Astrocyte (in vitro differentiated cells and primary cell): ENCODE data around the gene PIP4K2B. TPM values are rescaled to one million over a fixed set of nuclear protein-coding genes. Genes with fewer than 3 reads are reported as not detected.

Experiments
- DNase-seq: peaks from one replicate; pipeline ENCODE4 v3.0.0-alpha.2; 2010; ENCODE audit warnings: low read depth
- FAIRE-seq: peaks from 2 replicates; lab custom pipeline; 2011; peaks lifted over from hg19 to GRCh38; lab: Jason Lieb, UNC
- H2AFZ ChIP-seq: 2 replicates; pipeline ENCODE4 v1.6.0; 2012; ENCODE audit warnings: low read depth, low read length, inconsistent platforms
- H3K27ac ChIP-seq: 2 replicates; pipeline ENCODE4 v1.5.1; 2011; ENCODE audit warnings: low read depth, low read length, inconsistent platforms
- H3K27me3 ChIP-seq: 2 replicates; pipeline ENCODE4 v1.6.0; 2011; ENCODE audit warnings: low read length, inconsistent platforms; ENCODE audit not compliant: insufficient read depth
- H3K36me3 ChIP-seq: 2 replicates; pipeline ENCODE4 v1.5.1; 2011; ENCODE audit warnings: low read length, inconsistent platforms; ENCODE audit not compliant: insufficient read depth
- H3K4me1 ChIP-seq: 2 replicates; pipeline ENCODE4 v1.5.1; 2011; ENCODE audit warnings: low read length, inconsistent platforms; ENCODE audit not compliant: insufficient read depth
- H3K4me2 ChIP-seq: 2 replicates; pipeline ENCODE4 v1.6.0; 2012; ENCODE audit warnings: low read length, inconsistent platforms
- H3K4me3 ChIP-seq: 2 replicates; pipeline ENCODE4 v1.5.1; 2011; ENCODE audit warnings: low read depth, mild to moderate bottlenecking, low read length, inconsistent platforms; ENCODE audit not compliant: insufficient read depth
- H3K79me2 ChIP-seq: 2 replicates; pipeline ENCODE4 v1.6.0; 2012; ENCODE audit warnings: mild to moderate bottlenecking, low read length, inconsistent platforms; ENCODE audit not compliant: insufficient read depth
- H3K9ac ChIP-seq: 2 replicates; pipeline ENCODE4 v1.6.0; 2012; ENCODE audit warnings: mild to moderate bottlenecking, low read length, inconsistent platforms
- H3K9me3 ChIP-seq: 2 replicates; pipeline ENCODE4 v1.5.1; 2012; ENCODE audit warnings: low read depth, mild to moderate bottlenecking, low read length, inconsistent platforms; ENCODE audit not compliant: insufficient read depth
- H4K20me1 ChIP-seq: 2 replicates; pipeline ENCODE4 v1.6.0; 2012; ENCODE audit warnings: low read length, inconsistent platforms; ENCODE audit not compliant: insufficient read depth
- H3K27ac Mint-ChIP-seq: one replicate; pipeline ENCODE4 v1.8.0; 2021; ENCODE audit warnings: mild to moderate bottlenecking, mixed read lengths; ENCODE audit not compliant: unreplicated experiment
- H3K27me3 Mint-ChIP-seq: one replicate; pipeline ENCODE4 v1.8.0; 2021; ENCODE audit warnings: low read depth, mixed read lengths; ENCODE audit not compliant: unreplicated experiment
- H3K36me3 Mint-ChIP-seq: one replicate; pipeline ENCODE4 v1.8.0; 2021; ENCODE audit warnings: low read depth, mixed read lengths; ENCODE audit not compliant: unreplicated experiment
- H3K4me1 Mint-ChIP-seq: one replicate; pipeline ENCODE4 v1.8.0; 2021; ENCODE audit warnings: low read depth, mixed read lengths; ENCODE audit not compliant: unreplicated experiment
- H3K4me3 Mint-ChIP-seq: one replicate; pipeline ENCODE4 v1.8.0; 2021; ENCODE audit warnings: mild to moderate bottlenecking, moderate library complexity, mixed read lengths; ENCODE audit not compliant: unreplicated experiment
- H3K9me3 Mint-ChIP-seq: one replicate; pipeline ENCODE4 v1.8.0; 2021; ENCODE audit warnings: mild to moderate bottlenecking, mixed read lengths; ENCODE audit not compliant: unreplicated experiment
- CTCF ChIP-seq: IDR thresholded peaks from 2 replicates; pipeline ENCODE4 v1.5.1; 2011; ENCODE audit warnings: low read depth, mild to moderate bottlenecking, inconsistent platforms, low read length, moderate library complexity; ENCODE audit not compliant: insufficient read depth
- EZH2 ChIP-seq: IDR thresholded peaks from 2 replicates; pipeline ENCODE4 v1.6.1; 2012; ENCODE audit warnings: mild to moderate bottlenecking, low read length, inconsistent platforms; ENCODE audit not compliant: insufficient read depth
- total RNA-seq: library from RNA; stranded (reverse); gene quantifications from 2 replicates; pipeline ENCODE4 v1.2.1, GENCODE V29; 2021

The PIP4K2B gene
- total RNA-seq, 1 donor from 2014 or later, result 58.2 TPM

- TF ChIP-seq CTCF (no peak), EZH2 (no peak)
- Histone ChIP-seq H2AFZ (peak overlapping the region; percentile 76), H3K27ac (peak overlapping the region; percentile 16), H3K9ac (peak overlapping the region; percentile 72), H3K36me3 (peaks cover under 1% of the 10 kb centered on the region), H3K79me2 (peaks cover 58% of the 10 kb centered on the region), H3K4me1 (peaks cover 45% of the 10 kb centered on the region), H3K4me2 (peak overlapping the region; percentile 92), H4K20me1 (peaks cover 39% of the 10 kb centered on the region), H3K27me3 (no peaks in the 10 kb centered on the region), H3K4me3 (peak overlapping the region; percentile 61), H3K9me3 (no peaks in the 10 kb centered on the region)
- peak overlapping the region; percentile 99 for H3K4me3 Mint-ChIP-seq
- H3K36me3 Mint-ChIP-seq, result peaks cover 5% of the 10 kb centered on the region
- DNase-seq, result peak; percentile 47
- peak overlapping the region; percentile 55 for H3K27ac Mint-ChIP-seq
- no peaks in the 10 kb centered on the region for H3K27me3 Mint-ChIP-seq
- no peak for FAIRE-seq
- H3K4me1 Mint-ChIP-seq, result peaks cover 31% of the 10 kb centered on the region
- H3K9me3 Mint-ChIP-seq, result peaks cover 2% of the 10 kb centered on the region
Observed at GRCh38 chr17:38749223-38750043, 49.9 kb downstream of the PIP4K2B start.

DNA sequence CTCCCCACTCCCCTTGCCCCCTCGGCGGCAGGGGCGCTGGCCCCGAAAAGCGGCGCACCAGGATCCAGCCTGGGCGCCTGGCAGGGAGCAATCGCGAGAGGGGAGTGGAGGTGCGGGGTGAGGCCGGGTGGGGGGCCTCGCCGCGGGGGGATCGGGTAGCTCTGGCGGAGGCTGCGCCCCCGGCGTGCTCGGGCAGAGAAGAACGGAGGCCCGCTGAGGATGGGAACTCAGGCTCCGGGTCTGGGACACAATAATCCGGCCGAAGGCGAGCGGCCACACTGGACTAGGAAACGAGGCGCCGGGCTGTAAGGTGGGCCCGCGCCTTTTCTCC, 50.5 kb downstream of the PIP4K2B start:
- Histone ChIP-seq H3K27ac (peak overlapping the region; percentile 16), H3K4me2 (peak overlapping the region; percentile 92), H2AFZ (peak overlapping the region; percentile 76), H3K9me3 (no peaks in the 10 kb centered on the region), H4K20me1 (peaks cover 42% of the 10 kb centered on the region), H3K27me3 (no peaks in the 10 kb centered on the region), H3K79me2 (peaks cover 58% of the 10 kb centered on the region), H3K4me3 (peak overlapping the region; percentile 61), H3K36me3 (no peaks in the 10 kb centered on the region), H3K4me1 (peaks cover 43% of the 10 kb centered on the region), H3K9ac (peak overlapping the region; percentile 72)
- peaks cover 2% of the 10 kb centered on the region for H3K9me3 Mint-ChIP-seq
- FAIRE-seq, result no peak
- no peak for DNase-seq
- H3K27ac Mint-ChIP-seq, result no peak overlapping the region
- H3K36me3 Mint-ChIP-seq, result peaks cover 4% of the 10 kb centered on the region
- TF ChIP-seq EZH2 (no peak), CTCF (no peak)
- peak overlapping the region; percentile 99 for H3K4me3 Mint-ChIP-seq
- H3K27me3 Mint-ChIP-seq, result no peaks in the 10 kb centered on the region
- peaks cover 30% of the 10 kb centered on the region for H3K4me1 Mint-ChIP-seq
